MCF 10A (cell line): ENCODE results near the gene LCN12. TPM values are rescaled to one million over a fixed set of nuclear protein-coding genes. Genes with fewer than 3 reads are reported as not detected.

Source experiments
- BruUV-seq: library from RNA; stranded (reverse); fragments of 400-500 nt; replicated peaks from 2 replicates; lab custom pipeline; 2021; lab: Mats Ljungman, UMichigan
- CTCF ChIA-PET: fragments of 300-600 bp; sonication (Branson Sonifier 250); formaldehyde crosslinking; extraction: SDS; loops from one replicate; lab custom pipeline; 2021; ENCODE audit warnings: antibody characterized with exemption, inconsistent platforms; lab: Yijun Ruan, JAX
- POLR2A ChIA-PET: fragments of 300-600, 350-650 bp; sonication (Branson Sonifier 250); formaldehyde crosslinking; extraction: SDS; loops from one replicate; lab custom pipeline; 2020; ENCODE audit warnings: antibody characterized with exemption, inconsistent platforms; lab: Yijun Ruan, JAX
- DNase-seq: peaks from one replicate; pipeline ENCODE4 v3.0.0-alpha.2; 2018; ENCODE audit not compliant: unreplicated experiment
- H3K27ac Mint-ChIP-seq: one replicate; pipeline ENCODE4 v1.8.0; 2022; ENCODE audit warnings: mild to moderate bottlenecking, low read depth, mixed read lengths; ENCODE audit not compliant: unreplicated experiment
- H3K27me3 Mint-ChIP-seq: one replicate; pipeline ENCODE4 v1.8.0; 2022; ENCODE audit warnings: mixed read lengths; ENCODE audit not compliant: insufficient read depth, unreplicated experiment
- H3K36me3 Mint-ChIP-seq: one replicate; pipeline ENCODE4 v1.8.0; 2022; ENCODE audit warnings: mild to moderate bottlenecking, moderate library complexity, mixed read lengths; ENCODE audit not compliant: insufficient read depth, unreplicated experiment
- H3K4me1 Mint-ChIP-seq: one replicate; pipeline ENCODE4 v1.8.0; 2022; ENCODE audit warnings: mixed read lengths; ENCODE audit not compliant: insufficient read depth, unreplicated experiment
- H3K4me3 Mint-ChIP-seq: one replicate; pipeline ENCODE4 v1.8.0; 2022; ENCODE audit warnings: mild to moderate bottlenecking, moderate library complexity, mixed read lengths; ENCODE audit not compliant: unreplicated experiment
- H3K9me3 Mint-ChIP-seq: one replicate; pipeline ENCODE4 v1.8.0; 2022; ENCODE audit warnings: mixed read lengths; ENCODE audit not compliant: unreplicated experiment
- intact Hi-C: fragments of 100-400 bp; cut with micrococcal nuclease; formaldehyde crosslinking; loops from 2 replicates; pipeline ENCODE4 v1.14.1; 2022
- total RNA-seq: library from RNA; stranded (reverse); gene quantifications from 2 replicates; pipeline ENCODE4 v1.2.3, GENCODE V29; 2022
- TF ChIP-seq, protein P1 (sequence below): fragments of 200-600 bp; IDR thresholded peaks from one replicate; pipeline ENCODE4 v1.8.0; 2022; ENCODE audit warnings: antibody characterized with exemption, mild to moderate bottlenecking; ENCODE audit not compliant: unreplicated experiment

LCN12 gene
- total RNA-seq, 1 experiment from 2014 or later = 0.86 TPM

DNA sequence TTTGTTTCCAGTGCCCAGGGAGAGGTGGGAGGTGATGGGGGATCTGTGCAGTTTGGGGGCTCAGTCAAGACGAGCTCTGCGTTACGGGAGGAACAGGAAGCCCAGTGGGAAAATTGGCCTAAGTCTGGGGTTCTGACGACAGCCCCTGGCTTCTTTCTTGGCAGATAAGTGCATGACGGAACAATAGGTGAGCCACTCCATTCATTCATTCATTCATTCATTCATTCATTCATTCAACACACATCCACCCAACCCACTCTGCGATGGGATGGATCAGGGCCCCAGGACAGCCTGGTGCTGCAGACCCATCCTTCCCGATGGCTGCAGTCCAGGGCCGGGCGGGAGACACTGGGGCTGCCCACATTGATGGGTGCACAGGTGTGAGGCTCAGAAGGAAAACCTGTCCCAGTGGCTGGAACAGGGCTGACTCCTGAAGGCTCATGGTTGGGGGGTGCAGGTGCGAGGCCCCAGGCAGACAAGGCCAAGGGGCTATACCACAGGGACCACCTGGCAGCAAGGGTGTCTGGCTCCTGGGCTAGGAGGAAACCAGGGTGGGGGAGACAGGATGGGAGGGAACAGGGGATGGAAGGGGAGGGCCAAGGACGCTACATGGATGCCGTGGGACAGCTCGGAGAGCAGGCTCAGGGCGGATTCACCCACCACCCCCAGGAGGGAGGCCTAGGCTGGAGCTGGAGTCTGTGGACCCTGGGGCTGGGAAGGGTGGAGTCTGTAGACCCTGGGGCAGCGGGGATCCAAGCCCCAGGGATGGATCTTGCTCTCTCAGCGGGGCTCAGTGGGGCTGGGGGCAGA, 28.8 kb downstream of the LCN12 start:
- ChIA-PET CTCF (interaction anchor here (0.6 kb wide), 1 partner anchor 122 kb away, joined by 3 read pairs; no protein-coding TSS in a partner anchor), POLR2A (interaction anchor here (0.6 to 1.2 kb wide), 2 partner anchors 11 to 44 kb away, joined by 3 to 4 read pairs; partner anchors contain the start of gene PAXX)
- intact Hi-C loops = no loop called here
- no peaks in the 10 kb centered on the region for H3K36me3 Mint-ChIP-seq
- H3K27me3 Mint-ChIP-seq = no peaks in the 10 kb centered on the region
- no peaks in the 10 kb centered on the region for H3K9me3 Mint-ChIP-seq
- no TSS peak for BruUV-seq
- no peak overlapping the region for H3K27ac Mint-ChIP-seq
- no peaks in the 10 kb centered on the region for H3K4me1 Mint-ChIP-seq
- DNase-seq = no peak
- H3K4me3 Mint-ChIP-seq = no peak overlapping the region
- TF ChIP-seq, protein P1, sequence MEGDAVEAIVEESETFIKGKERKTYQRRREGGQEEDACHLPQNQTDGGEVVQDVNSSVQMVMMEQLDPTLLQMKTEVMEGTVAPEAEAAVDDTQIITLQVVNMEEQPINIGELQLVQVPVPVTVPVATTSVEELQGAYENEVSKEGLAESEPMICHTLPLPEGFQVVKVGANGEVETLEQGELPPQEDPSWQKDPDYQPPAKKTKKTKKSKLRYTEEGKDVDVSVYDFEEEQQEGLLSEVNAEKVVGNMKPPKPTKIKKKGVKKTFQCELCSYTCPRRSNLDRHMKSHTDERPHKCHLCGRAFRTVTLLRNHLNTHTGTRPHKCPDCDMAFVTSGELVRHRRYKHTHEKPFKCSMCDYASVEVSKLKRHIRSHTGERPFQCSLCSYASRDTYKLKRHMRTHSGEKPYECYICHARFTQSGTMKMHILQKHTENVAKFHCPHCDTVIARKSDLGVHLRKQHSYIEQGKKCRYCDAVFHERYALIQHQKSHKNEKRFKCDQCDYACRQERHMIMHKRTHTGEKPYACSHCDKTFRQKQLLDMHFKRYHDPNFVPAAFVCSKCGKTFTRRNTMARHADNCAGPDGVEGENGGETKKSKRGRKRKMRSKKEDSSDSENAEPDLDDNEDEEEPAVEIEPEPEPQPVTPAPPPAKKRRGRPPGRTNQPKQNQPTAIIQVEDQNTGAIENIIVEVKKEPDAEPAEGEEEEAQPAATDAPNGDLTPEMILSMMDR = no peak

DNA sequence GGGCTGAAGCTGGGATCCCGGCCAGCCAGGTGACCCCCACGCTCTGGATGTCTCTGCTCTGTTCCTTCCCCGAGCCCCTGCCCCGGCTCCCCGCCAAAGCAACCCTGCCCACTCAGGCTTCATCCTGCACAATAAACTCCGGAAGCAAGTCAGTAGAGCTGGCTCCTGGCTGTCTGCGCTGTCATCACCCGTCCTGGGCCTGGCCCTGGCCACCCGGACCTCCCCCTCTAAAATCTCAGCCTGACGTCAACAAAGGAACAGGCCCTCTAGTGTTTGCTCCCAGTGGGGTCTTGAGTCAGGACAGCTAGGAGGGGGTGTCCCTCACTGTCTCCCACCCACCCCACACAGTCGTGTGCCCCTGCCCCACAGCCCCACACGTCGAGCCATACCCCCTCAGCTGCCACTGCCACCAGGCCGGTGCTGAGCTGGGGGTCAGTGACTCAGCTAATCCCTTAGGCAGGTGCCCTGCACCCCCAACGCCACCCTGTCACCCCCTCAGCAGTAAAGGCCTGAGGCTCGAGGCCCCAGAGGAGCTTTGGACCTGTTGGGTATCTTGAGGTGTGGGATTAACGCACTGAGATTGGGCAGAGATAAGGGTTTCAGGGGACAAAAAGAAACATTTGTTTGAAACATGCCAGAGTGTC, 29.6 kb downstream of the LCN12 start:
- Mint-ChIP-seq H3K4me1 (no peaks in the 10 kb centered on the region), H3K27ac (no peak overlapping the region), H3K4me3 (no peak overlapping the region), H3K9me3 (no peaks in the 10 kb centered on the region), H3K27me3 (no peaks in the 10 kb centered on the region), H3K36me3 (no peaks in the 10 kb centered on the region)
- TF ChIP-seq, protein P1 = no peak
- no peak for DNase-seq
- ChIA-PET POLR2A (no interaction called here), CTCF (no interaction called here)
- intact Hi-C loops = no loop called here
- BruUV-seq = no TSS peak

DNA sequence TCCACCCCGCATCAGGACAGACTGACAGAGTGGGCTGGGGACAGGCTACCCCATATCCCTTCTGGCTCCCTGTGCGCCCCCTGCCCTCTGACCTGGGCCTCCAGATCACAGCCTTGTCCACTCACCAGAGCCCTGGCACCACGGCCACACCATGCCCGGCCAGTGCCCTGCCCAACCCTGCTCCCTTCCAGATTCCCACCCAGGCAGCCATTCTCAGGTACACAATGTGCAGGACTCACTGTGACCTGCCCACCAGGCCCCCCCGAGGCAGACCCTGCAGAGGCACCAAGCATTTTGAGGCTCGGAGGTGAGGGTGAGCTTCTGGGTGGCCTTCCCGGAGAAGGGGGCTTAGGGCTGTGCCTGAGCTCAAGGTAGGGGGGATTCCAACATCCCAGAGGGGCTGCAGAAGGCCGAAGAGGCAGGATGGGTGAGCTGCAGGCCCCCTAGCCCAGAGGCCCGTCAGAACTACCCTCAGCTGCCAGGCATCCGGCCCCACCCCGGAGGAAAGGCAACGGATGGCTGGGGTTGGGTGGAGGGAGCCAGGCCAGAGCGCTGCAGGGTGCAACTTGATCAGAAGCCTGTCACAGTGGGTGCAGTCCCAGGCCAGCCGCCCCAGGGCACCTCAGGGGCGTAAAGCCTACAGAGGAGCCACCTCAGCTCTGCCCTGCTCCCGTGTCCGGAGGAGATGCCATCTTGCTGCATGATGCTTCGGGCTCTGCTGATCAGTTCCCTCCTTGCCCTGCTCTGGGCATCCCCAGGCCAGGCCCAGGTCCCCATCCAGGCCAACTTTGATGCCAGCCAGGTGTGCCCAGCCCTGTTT, 30.4 kb downstream of the LCN12 start, which contains the start of gene LCNL1:
TSS of gene LCNL1 (plus strand) at position 762 of the 820 bp plus-strand sequence. CDS start 594 bp downstream, outside the sequence.
- ChIA-PET POLR2A (no interaction called here), CTCF (no interaction called here)
- H3K27me3 Mint-ChIP-seq = no peaks in the 10 kb centered on the region
- no peaks in the 10 kb centered on the region for H3K36me3 Mint-ChIP-seq
- no peaks in the 10 kb centered on the region for H3K9me3 Mint-ChIP-seq
- no peak for DNase-seq
- intact Hi-C loops = no loop called here
- TF ChIP-seq, protein P1 = no peak
- H3K4me3 Mint-ChIP-seq = no peak within 1 kb of the TSS
- no TSS peak for BruUV-seq
- H3K4me1 Mint-ChIP-seq = no peaks in the 10 kb centered on the region
- H3K27ac Mint-ChIP-seq = no peak within 1 kb of the TSS
